PC-9 (cell line): ENCODE data around the gene LRRC43.

Experiments
- EZH2 ChIP-seq: fragments of 200-600 bp; sonication (generic); IDR thresholded peaks from 2 replicates; pipeline ENCODE4 v1.8.0; 2017; ENCODE audit warnings: antibody characterized with exemption, low read depth
- TF ChIP-seq, protein P1 (sequence below): fragments of 200-600 bp; sonication (generic); conservative IDR thresholded peaks from 2 replicates; pipeline ENCODE4 v1.6.1; 2017; ENCODE audit warnings: mixed run types, antibody characterized with exemption, mild to moderate bottlenecking, moderate library complexity

DNA sequence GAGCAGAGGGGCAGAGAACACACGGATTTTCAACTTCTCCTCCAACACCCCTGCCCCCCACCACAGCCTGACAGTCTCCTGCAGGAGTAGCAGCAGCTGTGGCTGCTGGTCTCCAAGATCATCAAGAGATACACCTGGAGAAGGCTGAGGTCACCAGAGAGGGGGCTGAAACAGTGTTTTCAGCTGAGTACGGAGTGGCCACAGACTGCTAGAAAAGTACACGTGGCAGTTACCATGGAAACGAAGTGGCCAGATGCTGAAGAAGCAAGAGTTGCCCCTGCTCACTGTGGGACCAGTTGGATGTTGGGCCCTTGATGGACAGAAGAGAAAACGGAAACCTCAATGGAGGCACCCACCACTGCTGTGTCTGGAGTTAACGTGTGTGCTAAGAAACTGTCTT lies 47.9 kb downstream of the LRRC43 start:
- TF ChIP-seq EZH2 = no peak
- TF ChIP-seq, protein P1, sequence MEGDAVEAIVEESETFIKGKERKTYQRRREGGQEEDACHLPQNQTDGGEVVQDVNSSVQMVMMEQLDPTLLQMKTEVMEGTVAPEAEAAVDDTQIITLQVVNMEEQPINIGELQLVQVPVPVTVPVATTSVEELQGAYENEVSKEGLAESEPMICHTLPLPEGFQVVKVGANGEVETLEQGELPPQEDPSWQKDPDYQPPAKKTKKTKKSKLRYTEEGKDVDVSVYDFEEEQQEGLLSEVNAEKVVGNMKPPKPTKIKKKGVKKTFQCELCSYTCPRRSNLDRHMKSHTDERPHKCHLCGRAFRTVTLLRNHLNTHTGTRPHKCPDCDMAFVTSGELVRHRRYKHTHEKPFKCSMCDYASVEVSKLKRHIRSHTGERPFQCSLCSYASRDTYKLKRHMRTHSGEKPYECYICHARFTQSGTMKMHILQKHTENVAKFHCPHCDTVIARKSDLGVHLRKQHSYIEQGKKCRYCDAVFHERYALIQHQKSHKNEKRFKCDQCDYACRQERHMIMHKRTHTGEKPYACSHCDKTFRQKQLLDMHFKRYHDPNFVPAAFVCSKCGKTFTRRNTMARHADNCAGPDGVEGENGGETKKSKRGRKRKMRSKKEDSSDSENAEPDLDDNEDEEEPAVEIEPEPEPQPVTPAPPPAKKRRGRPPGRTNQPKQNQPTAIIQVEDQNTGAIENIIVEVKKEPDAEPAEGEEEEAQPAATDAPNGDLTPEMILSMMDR = no peak
